GM12892 (cell line): ENCODE results near the gene NFATC1.

Source experiments
- POLR2A ChIP-seq: IDR thresholded peaks from 2 replicates; pipeline ENCODE4 v1.6.1; 2011; ENCODE audit warnings: low read depth, low read length, control low read depth
- POLR2AphosphoS5 ChIP-seq: IDR thresholded peaks from 2 replicates; pipeline ENCODE4 v1.6.1; 2011; ENCODE audit warnings: low read depth, low read length, control low read depth
- TAF1 ChIP-seq: IDR thresholded peaks from 2 replicates; pipeline ENCODE4 v1.6.1; 2011; ENCODE audit warnings: low read depth, mild to moderate bottlenecking, control low read depth, low read length, borderline replicate concordance

- TF ChIP-seq POLR2A (no peak), POLR2AphosphoS5 (no peak), TAF1 (no peak)
Observed at GRCh38 chr18:79406708-79407107, 11.0 kb downstream of the NFATC1 start.
